Activated CD8-positive, alpha-beta T cell treated with anti-CD3 and anti-CD28 coated beads, Interleukin-2, amount 10 ng/mL, durations not matched to agents 7 days and 5 days (primary cell): ENCODE results near the gene IFITM1. TPM values are rescaled to one million over a fixed set of nuclear protein-coding genes. Genes with fewer than 3 reads are reported as not detected.

Experiments used
- ATAC-seq: fragments of 150-1000 bp; cut with Tn5 transposase; one replicate; pipeline ENCODE4 v1.10.0; 2021; ENCODE audit warnings: moderate library complexity
- CTCF ChIA-PET: fragments of 350-600 bp; sonication (Branson Sonifier 250); formaldehyde crosslinking; loops from one replicate; lab custom pipeline; 2021; ENCODE audit warnings: antibody characterized with exemption; lab: Charles Lee
- POLR2A ChIA-PET: fragments of 350-600 bp; sonication (Branson Sonifier 250); formaldehyde crosslinking; loops from one replicate; lab custom pipeline; 2021; ENCODE audit warnings: antibody characterized with exemption; lab: Charles Lee
- DNase-seq: peaks from one replicate; pipeline ENCODE4 v3.0.0-alpha.2; 2020
- H3K27ac Mint-ChIP-seq: one replicate; pipeline ENCODE4 v1.8.0; 2021; ENCODE audit warnings: mild to moderate bottlenecking, mixed read lengths
- H3K27me3 Mint-ChIP-seq: one replicate; pipeline ENCODE4 v1.8.0; 2021; ENCODE audit warnings: low read depth, mixed read lengths
- H3K36me3 Mint-ChIP-seq: one replicate; pipeline ENCODE4 v1.8.0; 2021; ENCODE audit warnings: low read depth, mixed read lengths
- H3K4me1 Mint-ChIP-seq: one replicate; pipeline ENCODE4 v1.8.0; 2021; ENCODE audit warnings: low read depth, mixed read lengths
- H3K4me3 Mint-ChIP-seq: one replicate; pipeline ENCODE4 v1.8.0; 2021; ENCODE audit warnings: mild to moderate bottlenecking, mixed read lengths
- H3K9me3 Mint-ChIP-seq: one replicate; pipeline ENCODE4 v1.8.0; 2022; ENCODE audit warnings: mixed read lengths; ENCODE audit not compliant: insufficient read depth
- total RNA-seq, 2 experiments: library from RNA; stranded (reverse); gene quantifications; one replicate each; pipeline ENCODE4 v1.2.3, GENCODE V29; 2021

Gene IFITM1
- total RNA-seq, 2 experiments from 2014 or later = 1,265 to 1,278 TPM

- ChIA-PET POLR2A (interaction anchor here (1.3 to 10.0 kb wide), 3 partner anchors 12 to 20 kb away, joined by 3 to 97 read pairs (median 41); partner anchors contain the start of gene NLRP6), CTCF (no interaction called here)
- peak overlapping the region; percentile 85 for H3K27ac Mint-ChIP-seq
- DNase-seq = no peak
- ATAC-seq = no peak
- peaks cover 8% of the 10 kb centered on the region for H3K27me3 Mint-ChIP-seq
- peaks cover 49% of the 10 kb centered on the region for H3K36me3 Mint-ChIP-seq
- peaks cover 85% of the 10 kb centered on the region for H3K4me1 Mint-ChIP-seq
- peak overlapping the region; percentile 65 for H3K4me3 Mint-ChIP-seq
- H3K9me3 Mint-ChIP-seq = no peaks in the 10 kb centered on the region
Observed at GRCh38 chr11:296171-297050, 17.4 kb upstream of the IFITM1 start.

- Mint-ChIP-seq H3K27ac (peak overlapping the region; percentile 85), H3K9me3 (no peaks in the 10 kb centered on the region), H3K4me1 (peaks cover 81% of the 10 kb centered on the region), H3K27me3 (peaks cover 9% of the 10 kb centered on the region), H3K4me3 (peak overlapping the region; percentile 30), H3K36me3 (peaks cover 45% of the 10 kb centered on the region)
- POLR2A ChIA-PET = interaction anchor here (1.2 to 5.7 kb wide), 4 partner anchors 8 to 19 kb away, joined by 6 to 54 read pairs (median 16); partner anchors contain the start of genes IFITM2 and PGGHG
- CTCF ChIA-PET = no interaction called here
- DNase-seq (no peak), ATAC-seq (peak; percentile 50)
Observed at GRCh38 chr11:297051-297585, 16.7 kb upstream of the IFITM1 start.

GRCh38 chr11:297586-298405, 16.0 kb upstream of the IFITM1 start:
- CTCF ChIA-PET = interaction anchor here (1.3 kb wide), 1 partner anchor 67 kb away, joined by 3 read pairs; no protein-coding TSS in a partner anchor
- POLR2A ChIA-PET = interaction anchor here (1.2 to 5.7 kb wide), 6 partner anchors 8 to 47 kb away, joined by 4 to 54 read pairs (median 8); partner anchors contain the start of genes IFITM2 and PGGHG
- ATAC-seq = peak; percentile 64

GRCh38 chr11:298406-299065, 15.3 kb upstream of the IFITM1 start:
- DNase-seq (peak; percentile 45), ATAC-seq (no peak)
- peak overlapping the region; percentile 85 for H3K27ac Mint-ChIP-seq
- peaks cover 82% of the 10 kb centered on the region for H3K4me1 Mint-ChIP-seq
- H3K36me3 Mint-ChIP-seq = peaks cover 37% of the 10 kb centered on the region
- POLR2A ChIA-PET = interaction anchor here (0.7 to 5.7 kb wide), 8 partner anchors 9 to 48 kb away, joined by 3 to 54 read pairs (median 6); partner anchors contain the start of genes IFITM2 and PGGHG
- peaks cover 9% of the 10 kb centered on the region for H3K27me3 Mint-ChIP-seq
- CTCF ChIA-PET = interaction anchor here (1.2 to 1.3 kb wide), 2 partner anchors 48 to 66 kb away, joined by 3 to 5 read pairs; no protein-coding TSS in a partner anchor
- no peaks in the 10 kb centered on the region for H3K9me3 Mint-ChIP-seq
- H3K4me3 Mint-ChIP-seq = peak overlapping the region; percentile 30

More at GRCh38 chr11:297586-298405, 16.0 kb upstream of the IFITM1 start:
- H3K9me3 Mint-ChIP-seq = no peaks in the 10 kb centered on the region
- peaks cover 43% of the 10 kb centered on the region for H3K36me3 Mint-ChIP-seq
- H3K4me3 Mint-ChIP-seq = peak overlapping the region; percentile 30
- peaks cover 83% of the 10 kb centered on the region for H3K4me1 Mint-ChIP-seq
- H3K27ac Mint-ChIP-seq = peak overlapping the region; percentile 85
- peaks cover 9% of the 10 kb centered on the region for H3K27me3 Mint-ChIP-seq
- DNase-seq = peak; percentile 93

- Mint-ChIP-seq H3K36me3 (peaks cover 29% of the 10 kb centered on the region), H3K4me1 (peaks cover 79% of the 10 kb centered on the region), H3K4me3 (peak within 1 kb of the TSS; percentile 30), H3K27me3 (peaks cover 9% of the 10 kb centered on the region), H3K27ac (peak within 1 kb of the TSS; percentile 85), H3K9me3 (no peaks in the 10 kb centered on the region)
- ATAC-seq = no peak
- ChIA-PET CTCF (interaction anchor here (1.2 to 1.3 kb wide), 2 partner anchors 48 to 65 kb away, joined by 3 to 5 read pairs; no protein-coding TSS in a partner anchor), POLR2A (interaction anchor here (0.7 to 5.7 kb wide), 10 partner anchors 8 to 49 kb away, joined by 3 to 54 read pairs (median 6); partner anchors contain the start of genes IFITM2 and PGGHG)
- DNase-seq = no peak
Observed at GRCh38 chr11:299081-299891, 14.6 kb upstream of the IFITM1 start, which contains the start of gene IFITM5. TSS of gene IFITM5 (minus strand) at chr11:299526. CDS start at chr11:299490, 36 bp downstream.

GRCh38 chr11:299951-300735, 13.7 kb upstream of the IFITM1 start:
- no peak for DNase-seq
- ChIA-PET CTCF (interaction anchor here (1.3 to 3.2 kb wide), 2 partner anchors 50 to 149 kb away, joined by 3 to 17 read pairs; no protein-coding TSS in a partner anchor), POLR2A (interaction anchor here (0.6 to 5.7 kb wide), 7 partner anchors 9 to 56 kb away, joined by 3 to 54 read pairs (median 7); partner anchors contain the start of gene PGGHG)
- peaks cover 21% of the 10 kb centered on the region for H3K36me3 Mint-ChIP-seq
- H3K27ac Mint-ChIP-seq = peak overlapping the region; percentile 46
- peaks cover 9% of the 10 kb centered on the region for H3K27me3 Mint-ChIP-seq
- no peak overlapping the region for H3K4me3 Mint-ChIP-seq
- H3K4me1 Mint-ChIP-seq = peaks cover 76% of the 10 kb centered on the region
- H3K9me3 Mint-ChIP-seq = no peaks in the 10 kb centered on the region
- ATAC-seq = no peak

GRCh38 chr11:303363-303762, 10.5 kb upstream of the IFITM1 start:
- H3K4me1 Mint-ChIP-seq = peaks cover 75% of the 10 kb centered on the region
- ATAC-seq (no peak), DNase-seq (no peak)
- H3K27me3 Mint-ChIP-seq = peaks cover 9% of the 10 kb centered on the region
- no peaks in the 10 kb centered on the region for H3K9me3 Mint-ChIP-seq
- no peak overlapping the region for H3K27ac Mint-ChIP-seq
- ChIA-PET POLR2A (interaction anchor here (0.6 to 5.1 kb wide), 2 partner anchors 13 to 66 kb away, joined by 3 to 60 read pairs; partner anchors contain the start of gene IFITM1), CTCF (no interaction called here)
- H3K36me3 Mint-ChIP-seq = peaks cover 8% of the 10 kb centered on the region
- no peak overlapping the region for H3K4me3 Mint-ChIP-seq

- ChIA-PET CTCF (interaction anchor here (0.7 to 4.5 kb wide), 15 partner anchors 12 to 418 kb away, joined by 3 to 49 read pairs (median 5); partner anchors contain the start of genes BET1L, NLRP6, PTDSS2 and RIC8A), POLR2A (interaction anchor here (0.6 to 5.1 kb wide), 3 partner anchors 12 to 67 kb away, joined by 3 to 60 read pairs (median 8); partner anchors contain the start of gene IFITM1)
- H3K27ac Mint-ChIP-seq = no peak overlapping the region
- H3K27me3 Mint-ChIP-seq = peaks cover 9% of the 10 kb centered on the region
- no peak overlapping the region for H3K4me3 Mint-ChIP-seq
- peaks cover 68% of the 10 kb centered on the region for H3K4me1 Mint-ChIP-seq
- DNase-seq = no peak
- H3K36me3 Mint-ChIP-seq = peaks cover 16% of the 10 kb centered on the region
- no peak for ATAC-seq
- no peaks in the 10 kb centered on the region for H3K9me3 Mint-ChIP-seq
Observed at GRCh38 chr11:304061-304506, 9.8 kb upstream of the IFITM1 start.
